H4 (cell line): Measurements from ENCODE around the gene SIRT4. TPM values are rescaled to one million over a fixed set of nuclear protein-coding genes. Genes with fewer than 3 reads are reported as not detected.
A peak's percentile ranks its signal among the peaks of the same experiment; 100 is the strongest.
"Not testable (repeated sequence)": the region's sequence is repeated elsewhere in the genome, so short reads cannot be mapped to it uniquely, and the experiment has no call there.

Experiments
- DNase-seq: peaks from one replicate; pipeline ENCODE4 v3.0.0-alpha.2; 2015; ENCODE audit warnings: low spot score
- total RNA-seq: library from RNA; depleted of rRNA; stranded (reverse); fragments of >200 nt; shearing (Covaris generic); gene quantifications from 2 replicates; pipeline ENCODE4 v1.2.3, GENCODE V29; 2014; rRNA removed

The SIRT4 gene, protein sequence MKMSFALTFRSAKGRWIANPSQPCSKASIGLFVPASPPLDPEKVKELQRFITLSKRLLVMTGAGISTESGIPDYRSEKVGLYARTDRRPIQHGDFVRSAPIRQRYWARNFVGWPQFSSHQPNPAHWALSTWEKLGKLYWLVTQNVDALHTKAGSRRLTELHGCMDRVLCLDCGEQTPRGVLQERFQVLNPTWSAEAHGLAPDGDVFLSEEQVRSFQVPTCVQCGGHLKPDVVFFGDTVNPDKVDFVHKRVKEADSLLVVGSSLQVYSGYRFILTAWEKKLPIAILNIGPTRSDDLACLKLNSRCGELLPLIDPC
- 2.4 and 6.8 TPM in 2 replicates for total RNA-seq

GRCh38 chr12:120301962-120302815, at the start of gene SIRT4:
Gene SIRT4 (plus strand): TSS chr12:120302321. CDS start chr12:120303562, 1,241 bp downstream.
- peak; percentile 86 for DNase-seq

DNA sequence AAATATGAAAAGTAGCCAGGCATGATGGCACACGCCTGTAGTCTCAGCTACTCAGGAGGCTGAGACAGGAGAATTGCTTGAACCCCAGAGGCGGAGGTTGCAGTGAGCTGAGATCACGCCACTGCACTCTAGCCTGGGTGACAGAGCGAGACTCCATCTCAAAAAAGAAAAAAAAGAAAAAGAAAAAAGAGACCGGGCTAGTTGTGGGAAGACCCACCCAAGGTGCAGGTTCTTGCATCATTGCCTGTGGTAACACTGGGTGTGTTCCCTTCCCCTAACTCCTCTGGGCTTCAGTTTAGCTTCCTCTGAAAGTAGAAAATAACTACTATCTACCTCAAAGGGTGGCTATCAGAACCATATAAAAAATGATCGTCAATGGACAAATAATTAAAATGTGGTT, 48.8 kb upstream of the SIRT4 start:
- not testable (repeated sequence) for DNase-seq

- no peak for DNase-seq
Observed at GRCh38 chr12:120254809-120255208, 47.3 kb upstream of the SIRT4 start.

- peak; percentile 61 for DNase-seq
Observed at GRCh38 chr12:120257041-120257821, 44.9 kb upstream of the SIRT4 start.

DNA sequence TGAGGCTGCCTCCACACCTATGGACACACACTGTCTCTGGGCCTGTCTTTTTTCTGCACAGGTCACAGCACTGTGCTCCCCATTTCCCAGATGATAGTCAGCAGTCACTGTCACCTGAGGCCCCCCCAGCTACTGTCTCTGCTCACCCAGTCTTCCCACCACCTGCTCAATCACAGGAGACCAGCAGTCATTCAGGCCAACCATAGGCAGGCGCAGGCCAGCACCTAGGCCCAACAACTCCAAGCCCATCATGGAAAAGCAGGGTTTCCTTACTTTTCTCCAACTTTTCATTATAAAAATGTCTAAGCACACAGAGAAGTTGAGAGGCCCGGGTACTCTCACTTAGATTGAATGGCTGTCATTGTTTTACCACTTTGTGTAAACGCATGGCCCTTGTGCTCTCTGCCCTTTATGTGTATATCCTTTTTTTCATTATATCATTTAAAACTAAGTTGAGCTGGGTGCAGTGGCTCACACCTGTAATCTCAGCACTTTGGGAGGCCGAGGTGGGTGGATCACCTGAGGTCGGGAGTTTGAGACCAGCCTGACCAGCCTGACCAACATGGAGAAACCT, 43.7 kb upstream of the SIRT4 start:
- no peak for DNase-seq

GRCh38 chr12:120259418-120260202, 42.5 kb upstream of the SIRT4 start:
- DNase-seq = no peak

- no peak for DNase-seq
Observed at GRCh38 chr12:120260607-120261006, 41.5 kb upstream of the SIRT4 start.

DNA sequence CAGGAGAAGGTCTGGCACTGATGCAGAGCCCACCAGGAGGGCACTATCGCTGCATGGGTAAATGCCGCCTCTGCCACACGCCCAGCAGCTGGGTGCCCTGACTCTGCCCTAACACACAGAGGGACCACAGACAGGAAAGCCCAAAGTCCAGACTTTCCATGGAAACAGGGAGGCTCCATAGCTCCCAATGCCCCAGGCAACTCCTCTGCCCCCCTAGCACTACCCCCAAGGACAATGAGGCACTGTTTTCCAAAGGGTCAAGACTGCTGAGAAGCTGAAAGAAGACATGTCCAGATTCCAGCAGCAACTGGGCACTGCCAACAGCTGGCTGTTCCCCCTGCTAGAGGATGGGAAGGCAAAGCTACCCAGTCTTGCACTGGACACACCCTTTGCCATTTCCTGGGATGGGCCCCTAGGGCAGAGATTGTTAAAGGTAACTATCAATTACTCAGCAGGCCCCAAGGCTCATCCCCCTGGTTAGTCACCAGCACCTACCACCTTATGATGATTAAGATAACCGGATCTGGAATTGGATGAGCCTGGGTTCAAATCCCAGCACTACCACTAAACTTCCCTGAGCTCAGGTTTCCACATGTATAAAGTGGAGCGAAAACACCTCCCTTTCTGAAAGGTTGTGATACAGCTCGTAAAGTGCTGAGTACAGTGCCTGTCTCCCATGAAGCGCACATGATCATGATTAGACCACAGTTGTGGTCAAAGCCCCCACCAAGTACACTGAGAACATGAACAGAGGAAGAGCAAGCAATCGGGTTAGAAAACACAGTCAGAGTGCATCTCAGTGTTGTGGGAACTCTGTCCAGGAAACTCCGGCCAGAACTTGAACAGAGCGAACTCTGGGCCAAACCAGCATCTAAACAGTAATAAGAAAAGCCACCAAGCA, 39.9 kb upstream of the SIRT4 start:
- no peak for DNase-seq

- DNase-seq = no peak
Observed at GRCh38 chr12:120262852-120263747, 39.0 kb upstream of the SIRT4 start.

DNA sequence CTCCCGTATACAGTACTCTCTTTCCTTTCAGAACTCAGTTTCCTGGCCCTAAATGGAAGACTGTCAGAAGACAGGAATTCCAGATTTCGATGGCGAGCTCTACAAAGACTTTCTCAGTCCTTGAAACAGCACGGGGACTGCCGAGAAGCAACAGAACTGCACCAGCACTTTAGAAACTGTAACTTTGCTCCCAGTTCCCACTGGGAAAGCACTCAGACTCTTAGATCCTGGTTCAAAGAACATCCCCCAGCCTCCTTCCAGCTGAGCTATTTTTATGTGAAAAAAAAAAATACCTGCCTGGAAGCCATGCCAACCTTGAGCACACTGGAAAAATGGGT, 38.4 kb upstream of the SIRT4 start:
- no peak for DNase-seq

GRCh38 chr12:120264086-120264903, 37.8 kb upstream of the SIRT4 start:
- no peak for DNase-seq

DNA sequence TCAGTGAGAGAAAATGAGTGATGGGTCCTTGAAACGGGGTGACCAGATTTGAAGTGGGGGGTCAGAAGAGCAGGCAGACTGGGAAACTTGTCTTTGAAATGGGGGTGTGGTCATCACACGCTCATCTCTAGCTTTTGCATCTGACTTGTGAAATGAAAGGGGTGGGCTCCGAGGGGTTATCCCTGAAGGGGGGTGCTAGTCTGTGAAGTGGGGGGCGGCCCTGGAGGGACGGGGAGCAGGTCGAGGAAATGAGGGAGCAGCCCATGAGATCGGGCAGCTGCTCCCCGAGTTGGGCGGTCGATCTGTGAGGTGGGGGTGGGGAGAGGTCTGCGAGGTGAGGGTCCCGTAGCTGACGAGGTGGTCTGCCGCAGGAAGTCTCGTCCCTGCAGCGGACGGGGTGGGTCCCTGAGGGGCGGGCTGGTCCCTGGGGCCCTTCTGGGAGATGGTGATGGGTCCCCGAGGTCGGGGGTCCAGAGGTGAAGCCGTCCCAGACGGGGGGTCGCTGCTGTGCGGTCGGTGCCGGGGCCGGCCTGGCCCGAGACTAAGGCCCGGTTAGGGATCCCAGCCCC, 37.1 kb upstream of the SIRT4 start:
- no peak for DNase-seq

- DNase-seq = no peak
Observed at GRCh38 chr12:120265473-120266179, 36.5 kb upstream of the SIRT4 start, which contains the start of gene PXN. Gene PXN (minus strand): TSS chr12:120265730. CDS start chr12:120265629, 101 bp downstream.

GRCh38 chr12:120266180-120266870, 35.8 kb upstream of the SIRT4 start:
- DNase-seq = no peak

DNA sequence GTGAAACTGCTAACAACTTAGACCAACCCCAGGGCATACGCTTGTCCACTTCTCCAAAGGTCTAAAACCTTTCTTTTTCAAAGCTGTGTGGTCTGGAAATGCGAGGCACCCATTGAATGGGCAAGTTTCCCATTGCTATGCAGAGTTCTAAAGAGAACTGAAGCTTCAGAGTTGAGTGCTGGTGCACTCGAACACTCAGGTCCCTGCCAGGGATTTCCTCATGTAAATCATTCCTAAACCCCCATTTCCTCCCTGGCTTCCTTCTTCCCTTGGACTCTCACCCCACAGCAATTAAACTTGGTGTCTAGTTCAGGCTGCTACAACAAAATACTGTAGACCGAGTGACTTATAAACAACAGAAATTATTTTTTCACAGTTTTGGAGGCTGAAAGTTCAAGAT, 34.4 kb upstream of the SIRT4 start:
- DNase-seq = no peak

DNA sequence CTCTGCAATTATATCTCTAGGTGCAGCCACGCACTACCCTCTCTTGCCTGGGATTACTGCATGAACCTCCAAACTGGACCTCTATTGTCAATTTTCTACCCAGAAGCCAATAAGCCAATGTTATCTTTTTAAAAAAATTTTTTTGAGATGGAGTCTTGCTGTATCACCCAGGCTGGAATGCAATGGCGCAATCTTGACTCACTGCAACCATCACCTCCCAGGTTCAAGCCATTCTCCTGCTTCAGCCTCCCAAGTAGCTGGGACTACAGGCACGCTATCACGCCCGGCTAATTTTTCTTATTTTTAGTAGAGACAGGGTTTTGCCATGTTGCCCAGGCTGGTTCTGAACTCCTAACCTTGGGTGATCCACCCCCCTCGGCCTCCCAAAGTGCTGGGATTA, 25.4 kb upstream of the SIRT4 start:
- DNase-seq = no peak
